H9 (cell line): ENCODE measurements around the gene CCR8. TPM values are rescaled to one million over a fixed set of nuclear protein-coding genes. Genes with fewer than 3 reads are reported as not detected.

ENCODE experiments used
- DNase-seq: peaks from one replicate; pipeline ENCODE4 v3.0.0-alpha.2; 2017
- H2AFZ ChIP-seq: one replicate; pipeline ENCODE4 v1.6.1; 2013; ENCODE audit warnings: mild to moderate bottlenecking, low read length, control low read depth, moderate library complexity
- H2AK5ac ChIP-seq: 2 replicates; pipeline ENCODE4 v1.6.1; 2013; ENCODE audit warnings: low read length, control low read depth, mixed read lengths; ENCODE audit not compliant: insufficient read length
- H2BK120ac ChIP-seq: one replicate; pipeline ENCODE4 v1.6.1; 2013; ENCODE audit warnings: low read depth, mild to moderate bottlenecking, low read length, control low read depth, inconsistent platforms; ENCODE audit not compliant: poor library complexity, severe bottlenecking
- H2BK12ac ChIP-seq: 2 replicates; pipeline ENCODE4 v1.6.1; 2013; ENCODE audit warnings: low read length, control low read depth, mixed read lengths, low read depth; ENCODE audit not compliant: insufficient read length
- H2BK15ac ChIP-seq: 2 replicates; pipeline ENCODE4 v1.6.1; 2013; ENCODE audit warnings: low read depth, low read length, control low read depth
- H2BK20ac ChIP-seq: one replicate; pipeline ENCODE4 v1.6.1; 2013; ENCODE audit warnings: low read depth, mild to moderate bottlenecking, low read length, control low read depth, inconsistent platforms; ENCODE audit not compliant: poor library complexity, severe bottlenecking
- H2BK5ac ChIP-seq: 2 replicates; pipeline ENCODE4 v1.6.1; 2013; ENCODE audit warnings: low read length, control low read depth, mixed read lengths; ENCODE audit not compliant: insufficient read length
- H3K14ac ChIP-seq: 2 replicates; pipeline ENCODE4 v1.6.1; 2013; ENCODE audit warnings: low read length, control low read depth; ENCODE audit not compliant: insufficient read depth
- H3K18ac ChIP-seq: 2 replicates; pipeline ENCODE4 v1.6.1; 2013; ENCODE audit warnings: low read depth, mild to moderate bottlenecking, mixed read lengths, low read length, control low read depth; ENCODE audit not compliant: insufficient read length
- H3K23ac ChIP-seq: 2 replicates; pipeline ENCODE4 v1.6.1; 2013; ENCODE audit warnings: low read length, control low read depth, mixed read lengths, low read depth; ENCODE audit not compliant: insufficient read length
- H3K23me2 ChIP-seq: 2 replicates; pipeline ENCODE4 v1.6.1; 2013; ENCODE audit warnings: low read depth, mild to moderate bottlenecking, mixed read lengths, low read length, control low read depth; ENCODE audit not compliant: insufficient read length, poor library complexity, severe bottlenecking
- H3K27ac ChIP-seq: 2 replicates; pipeline ENCODE4 v1.5.1; 2013; ENCODE audit warnings: low read length, control low read depth, mixed read lengths, low read depth; ENCODE audit not compliant: insufficient read length
- H3K27me3 ChIP-seq: 2 replicates; pipeline ENCODE4 v1.6.1; 2013; ENCODE audit warnings: low read length, control low read depth, inconsistent platforms; ENCODE audit not compliant: insufficient read depth
- H3K4ac ChIP-seq: 2 replicates; pipeline ENCODE4 v1.6.1; 2013; ENCODE audit warnings: low read depth, mild to moderate bottlenecking, control low read depth, inconsistent platforms, low read length, moderate library complexity
- H3K4me1 ChIP-seq: 2 replicates; pipeline ENCODE4 v1.6.1; 2013; ENCODE audit warnings: low read length, control low read depth, inconsistent platforms; ENCODE audit not compliant: insufficient read depth
- H3K4me2 ChIP-seq: 2 replicates; pipeline ENCODE4 v1.6.1; 2013; ENCODE audit warnings: low read length, control low read depth, mixed read lengths; ENCODE audit not compliant: insufficient read length, insufficient read depth
- H3K56ac ChIP-seq: 2 replicates; pipeline ENCODE4 v1.6.1; 2013; ENCODE audit warnings: low read depth, mild to moderate bottlenecking, mixed read lengths, low read length, control low read depth; ENCODE audit not compliant: insufficient read length
- H3K79me1 ChIP-seq: 2 replicates; pipeline ENCODE4 v1.6.1; 2013; ENCODE audit warnings: low read depth, mild to moderate bottlenecking, moderate library complexity, low read length, control low read depth, inconsistent platforms; ENCODE audit not compliant: insufficient read depth, poor library complexity, severe bottlenecking
- H3K79me2 ChIP-seq: 2 replicates; pipeline ENCODE4 v1.6.1; 2013; ENCODE audit warnings: low read length, control low read depth, inconsistent platforms; ENCODE audit not compliant: insufficient read depth
- H3K9ac ChIP-seq: 2 replicates; pipeline ENCODE4 v1.6.1; 2013; ENCODE audit warnings: low read length, control low read depth, mixed read lengths; ENCODE audit not compliant: insufficient read length; ENCODE audit errors: extremely low read depth
- H3K9me3 ChIP-seq: one replicate; pipeline ENCODE4 v1.6.1; 2013; ENCODE audit warnings: low read depth, low read length, inconsistent platforms; ENCODE audit not compliant: control insufficient read depth
- H3T11ph ChIP-seq: one replicate; pipeline ENCODE4 v1.6.1; 2013; ENCODE audit warnings: mild to moderate bottlenecking, low read length, control low read depth, inconsistent platforms
- H4K20me1 ChIP-seq: one replicate; pipeline ENCODE4 v1.6.1; 2013; ENCODE audit not compliant: control insufficient read depth, insufficient read length, insufficient read depth
- H4K5ac ChIP-seq: 2 replicates; pipeline ENCODE4 v1.6.1; 2013; ENCODE audit warnings: low read depth, mild to moderate bottlenecking, mixed read lengths, low read length, control low read depth; ENCODE audit not compliant: insufficient read length
- H4K8ac ChIP-seq: replicated peaks from 2 replicates; pipeline ENCODE4 v1.6.1; 2013; ENCODE audit warnings: low read length, control low read depth, mixed read lengths, low read depth; ENCODE audit not compliant: insufficient read length
- H4K91ac ChIP-seq: 2 replicates; pipeline ENCODE4 v1.6.1; 2013; ENCODE audit warnings: low read depth, mild to moderate bottlenecking, moderate library complexity, mixed read lengths, low read length, control low read depth; ENCODE audit not compliant: insufficient read length
- H3K27ac Mint-ChIP-seq, 3 experiments: 2 replicates in 2 of 3; 3 replicates in 1 of 3; pipeline ENCODE4 v1.8.0; 2020 to 2021; ENCODE audit warnings: mixed read lengths in 3 of 3, mild to moderate bottlenecking in 1 of 3, moderate library complexity in 1 of 3
- H3K27me3 Mint-ChIP-seq: 2 replicates; pipeline ENCODE4 v1.8.0; 2021; ENCODE audit warnings: low read depth, mild to moderate bottlenecking, moderate library complexity, mixed read lengths
- H3K36me3 Mint-ChIP-seq, 3 experiments: 2 replicates in 2 of 3; 3 replicates in 1 of 3; pipeline ENCODE4 v1.8.0; 2020 to 2021; ENCODE audit warnings: low read depth in 3 of 3, mixed read lengths in 3 of 3; ENCODE audit not compliant: insufficient read depth in 1 of 3
- H3K4me1 Mint-ChIP-seq, 2 experiments: 2 replicates each; pipeline ENCODE4 v1.8.0; 2020; ENCODE audit warnings: mixed read lengths in 2 of 2
- H3K4me3 Mint-ChIP-seq, 2 experiments: 2 replicates in 1 of 2; 3 replicates in 1 of 2; pipeline ENCODE4 v1.8.0; 2020 to 2021; ENCODE audit warnings: mild to moderate bottlenecking in 2 of 2, mixed read lengths in 2 of 2, moderate library complexity in 1 of 2
- H3K9me3 Mint-ChIP-seq, 2 experiments: 2 replicates in 1 of 2; 3 replicates in 1 of 2; pipeline ENCODE4 v1.8.0; 2020; ENCODE audit warnings: mild to moderate bottlenecking in 2 of 2, mixed read lengths in 2 of 2, moderate library complexity in 1 of 2
- CTCF ChIP-seq: fragments of 200-600 bp; sonication (generic); conservative IDR thresholded peaks from 3 replicates; pipeline ENCODE4 v1.8.0; 2021; ENCODE audit warnings: antibody characterized with exemption, mild to moderate bottlenecking
- total RNA-seq: library from RNA; stranded (reverse); gene quantifications from 2 replicates; pipeline ENCODE4 v1.2.1, GENCODE V29; 2021

Gene CCR8
- total RNA-seq, 1 experiment from 2014 or later = 0.31 TPM

- Histone ChIP-seq H3T11ph (no peak overlapping the region), H3K23ac (no peak overlapping the region), H2AFZ (no peak overlapping the region), H3K23me2 (no peaks in the 10 kb centered on the region), H3K4me2 (no peak overlapping the region), H3K4ac (no peak overlapping the region), H2AK5ac (no peak overlapping the region), H2BK5ac (no peak overlapping the region), H3K4me1 (no peaks in the 10 kb centered on the region; the same call in 1 of the 2 replicates), H2BK120ac (no peak overlapping the region), H2BK20ac (no peak overlapping the region), H3K79me2 (no peaks in the 10 kb centered on the region), H4K91ac (no peak overlapping the region), H4K8ac (no peak overlapping the region), H2BK15ac (no peak overlapping the region), H3K56ac (no peak overlapping the region), H3K9me3 (no peaks in the 10 kb centered on the region), H3K18ac (no peak overlapping the region), H2BK12ac (no peak overlapping the region), H3K9ac (no peak overlapping the region), H4K5ac (no peak overlapping the region), H3K27ac (no peak overlapping the region), H4K20me1 (no peaks in the 10 kb centered on the region), H3K79me1 (no peaks in the 10 kb centered on the region), H3K14ac (no peak overlapping the region), H3K27me3 (no peaks in the 10 kb centered on the region)
- Mint-ChIP-seq H3K27ac (no peak overlapping the region), H3K27me3 (peaks cover 2% of the 10 kb centered on the region), H3K36me3 (peaks cover 0 to 10% (median 2%) of the 10 kb centered on the region in 3 experiments; a peak in 2 of 7 replicates), H3K4me3 (no peak overlapping the region), H3K9me3 (peaks cover 3 to 4% of the 10 kb centered on the region in 2 experiments; a peak in 4 of 5 replicates), H3K4me1 (peaks cover 18 to 20% of the 10 kb centered on the region in 2 experiments)
- TF ChIP-seq CTCF = no peak
- DNase-seq = no peak
These were observed 4.1 kb downstream of the CCR8 start for GRCh38 chr3:39333607-39334006.
